GM19372 (cell line): ENCODE data around the gene C2CD4A.
"Not testable (repeated sequence)": the region's sequence is repeated elsewhere in the genome, so short reads cannot be mapped to it uniquely, and the experiment has no call there.

Experiments
- ATAC-seq: cut with Tn5 transposase; IDR thresholded peaks from one replicate; pipeline ENCODE4 v1.9.1; 2021; ENCODE audit warnings: mild to moderate bottlenecking, low read depth, moderate library complexity; ENCODE audit not compliant: unreplicated experiment

Gene C2CD4A

GRCh38 chr15:62066663-62067447, at the start of gene C2CD4A:
TSS of gene C2CD4A (plus strand) at chr15:62066977. CDS start at chr15:62067614, 637 bp downstream.
- no peak for ATAC-seq

GRCh38 chr15:62020576-62021160, 46.1 kb upstream of the C2CD4A start:
- ATAC-seq = no peak

- no peak for ATAC-seq
Measured at GRCh38 chr15:62021991-62022600, 44.7 kb upstream of the C2CD4A start.

GRCh38 chr15:62026487-62027262, 40.1 kb upstream of the C2CD4A start:
- ATAC-seq = no peak

GRCh38 chr15:62027263-62027565, 39.6 kb upstream of the C2CD4A start:
- ATAC-seq = no peak

- no peak for ATAC-seq
Measured at GRCh38 chr15:62027916-62028315, 38.9 kb upstream of the C2CD4A start.

- ATAC-seq = no peak
Measured at GRCh38 chr15:62035256-62035924, 31.4 kb upstream of the C2CD4A start.

- peak; percentile 59 for ATAC-seq
Measured at GRCh38 chr15:62046078-62046743, 20.6 kb upstream of the C2CD4A start.

GRCh38 chr15:62047282-62047827, 19.4 kb upstream of the C2CD4A start:
- no peak for ATAC-seq

- ATAC-seq = not testable (repeated sequence)
Measured at GRCh38 chr15:62048254-62048653, 18.5 kb upstream of the C2CD4A start.

- ATAC-seq = no peak
Measured at GRCh38 chr15:62050115-62050514, 16.7 kb upstream of the C2CD4A start.

- no peak for ATAC-seq
Measured at GRCh38 chr15:62051166-62051565, 15.6 kb upstream of the C2CD4A start.

- no peak for ATAC-seq
Measured at GRCh38 chr15:62052713-62053112, 14.1 kb upstream of the C2CD4A start.

GRCh38 chr15:62053439-62054085, 13.2 kb upstream of the C2CD4A start:
- no peak for ATAC-seq

- ATAC-seq = no peak
Measured at GRCh38 chr15:62054979-62055378, 11.8 kb upstream of the C2CD4A start.

GRCh38 chr15:62057341-62057980, 9.3 kb upstream of the C2CD4A start:
- no peak for ATAC-seq

- no peak for ATAC-seq
Measured at GRCh38 chr15:62058327-62059028, 8.3 kb upstream of the C2CD4A start.

- no peak for ATAC-seq
Measured at GRCh38 chr15:62059108-62059815, 7.5 kb upstream of the C2CD4A start.
